ENCODE measurements around the gene NUMA1. TPM values are rescaled to one million over a fixed set of nuclear protein-coding genes. Genes with fewer than 3 reads are reported as not detected.

NUMA1 gene
- total and polyA plus RNA-seq, 9 of the 15 experiments (the other 6 are each of a cell fraction or from before 2014, with no cell fraction given): 4.1 to 104 (median 51.2) TPM

DNA sequence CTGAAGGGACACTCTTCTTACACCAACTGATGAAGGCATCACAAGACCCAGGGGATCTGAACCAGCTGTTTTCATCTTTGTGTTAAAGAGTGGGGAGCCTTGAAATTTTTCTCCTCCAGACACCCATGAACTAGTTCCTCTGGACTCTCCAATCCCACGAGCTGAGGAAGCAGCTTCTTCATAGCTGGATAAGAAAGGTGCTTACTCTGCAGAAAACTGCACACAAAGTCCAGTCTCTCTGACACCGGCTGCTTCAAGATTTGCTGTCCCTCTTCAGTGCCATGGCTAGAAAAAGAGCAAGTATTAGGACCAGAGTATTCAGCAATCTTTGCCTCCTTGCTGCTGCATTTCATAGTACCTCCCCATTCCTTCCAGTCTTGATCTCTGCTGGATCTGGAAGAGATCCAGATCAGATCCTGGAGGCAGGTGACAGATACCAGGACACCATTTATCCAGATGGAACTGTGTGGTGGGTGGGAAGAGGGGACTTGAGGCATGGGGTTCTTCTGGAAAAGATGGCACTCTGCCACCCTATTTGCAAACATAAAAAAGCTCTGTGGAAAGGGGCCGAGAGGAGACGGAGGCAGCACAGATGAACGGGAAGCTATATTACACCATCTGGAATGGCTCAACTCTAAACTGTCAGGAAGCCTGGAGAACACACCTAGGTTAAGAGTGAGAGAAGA lies 56.1 kb downstream of the NUMA1 start:
- FAIRE-seq (no peak), ATAC-seq (no peak), DNase-seq (ENCODE audit: extremely low read depth in 1 of 4, low spot score in 3 of 4) (no peak)
- Histone ChIP-seq H3K4me2 (ENCODE audit: insufficient read depth, low read length) (no peak overlapping the region), H3K9me1 (ENCODE audit: control insufficient read depth, insufficient read depth, low read length) (no peaks in the 10 kb centered on the region), H3K27ac (ENCODE audit: extremely low read depth, low read depth, low read length) (no peak overlapping the region; the same call in 2 of the 3 replicates), H3K79me2 (ENCODE audit: control insufficient read depth, insufficient read depth, low read length) (no peaks in the 10 kb centered on the region), H3K27me3 (ENCODE audit: control insufficient read depth in 2 of 2, insufficient read depth in 2 of 2, low read length in 2 of 2) (no peaks in the 10 kb centered on the region), H3K9ac (ENCODE audit: insufficient read depth in 1 of 2, low read depth in 2 of 2, low read length in 2 of 2) (no peak overlapping the region), H3K9me3 (replicated peaks; ENCODE audit: control insufficient read depth, insufficient read depth, low read depth, low read length) (no peaks in the 10 kb centered on the region), H4K20me1 (replicated peaks; ENCODE audit: control insufficient read depth, insufficient read depth, low read length) (peaks cover 6% of the 10 kb centered on the region; the same call in 1 of the 2 replicates), H2AFZ (ENCODE audit: low read depth, low read length) (no peak overlapping the region), H3K36me3 (ENCODE audit: control insufficient read depth, insufficient read depth, low read length) (peaks cover 87% of the 10 kb centered on the region), H3K4me3 (no peak overlapping the region), H3K4me1 (replicated peaks in 1 of 2; ENCODE audit: control insufficient read depth in 2 of 2, insufficient read depth in 2 of 2, low read length in 2 of 2) (no peaks in the 10 kb centered on the region)
- intact Hi-C loops (cut with micrococcal nuclease) (loop anchor here (2.0 kb wide), 1 partner anchor 121 kb away; no protein-coding TSS in a partner anchor), in situ Hi-C loops (cut with MboI) (loop anchor here (5.0 to 10.0 kb wide), 2 partner anchors 128 to 161 kb away; no protein-coding TSS in a partner anchor)
- ChIA-PET CTCF (ENCODE audit: low intra/inter-chr PET ratio) (interaction anchor here (0.5 to 3.5 kb wide), 10 partner anchors 67 to 423 kb away, joined by 3 to 54 read pairs (median 6); partner anchors contain the start of gene CLPB), POLR2A (interaction anchor here (0.6 kb wide), 2 partner anchors 12 to 198 kb away, joined by 3 to 4 read pairs; no protein-coding TSS in a partner anchor)
- no TSS peak for BruUV-seq (replicated peaks)
- TF ChIP-seq MAFG (tag; conservative IDR thresholded peaks at IDR 0.05) (0 out of 2 replicates have a peak, but pooled peaks have one; percentile 32), IFI16 (CRISPR knock-in tag; IDR thresholded peaks at IDR 0.05) (no peak), SMAD3 (CRISPR knock-in tag; conservative IDR thresholded peaks at IDR 0.05) (no peak), C11orf30 (IDR thresholded peaks at IDR 0.05; ENCODE audit: low read depth) (peak; percentile 51; the same call in 1 of the 2 replicates), ZNF316 (IDR thresholded peaks at IDR 0.05) (peak; percentile 67)
- WGBS (ENCODE audit: insufficient coverage, low coverage, missing lambda C conversion rate): 58% methylated on average over 5 of the region's 5 CpGs

DNA sequence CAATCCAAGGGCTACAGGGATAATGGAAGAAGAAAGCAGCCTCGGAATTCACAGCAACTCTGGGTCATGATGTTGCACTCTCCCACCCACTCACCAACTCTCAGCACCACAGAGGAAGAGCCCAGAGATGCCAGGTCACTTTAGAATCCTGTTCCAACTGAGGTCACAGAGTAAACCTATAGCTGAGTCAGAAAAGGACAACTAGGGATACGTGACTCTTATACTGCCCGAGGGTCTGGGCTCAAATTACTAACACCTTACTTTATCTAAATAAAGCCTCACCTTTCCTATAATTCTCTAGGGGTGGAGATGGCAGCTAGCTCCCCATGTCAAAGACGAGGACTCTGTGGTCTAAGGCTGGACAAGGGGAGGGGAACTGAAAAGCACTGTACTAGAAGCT lies 57.0 kb downstream of the NUMA1 start:
- peaks cover 87% of the 10 kb centered on the region for H3K36me3 ChIP-seq (ENCODE audit: control insufficient read depth, insufficient read depth, low read length)
- BruUV-seq (replicated peaks): no TSS peak
- no peak for FAIRE-seq
- TF ChIP-seq ZNF778 (CRISPR knock-in tag; IDR thresholded peaks at IDR 0.05) (no peak), TAF7 (tag; IDR thresholded peaks at IDR 0.05) (no peak), RAD21 (CRISPR knock-in tag; conservative IDR thresholded peaks at IDR 0.05 in 1 of 2, IDR thresholded peaks at IDR 0.05 in 1 of 2) (no peak), HDAC8 (tag; IDR thresholded peaks at IDR 0.05) (no peak), BACH1 (tag; IDR thresholded peaks at IDR 0.05) (no peak)

More for the DNA sequence above, 57.0 kb downstream of the NUMA1 start:
- Histone ChIP-seq H3K27me3 (ENCODE audit: control insufficient read depth in 2 of 2, insufficient read depth in 2 of 2, low read length in 2 of 2) (no peaks in the 10 kb centered on the region), H3K9ac (ENCODE audit: insufficient read depth in 1 of 2, low read depth in 2 of 2, low read length in 2 of 2) (no peak overlapping the region), H3K9me3 (replicated peaks; ENCODE audit: control insufficient read depth, insufficient read depth, low read depth, low read length) (no peaks in the 10 kb centered on the region), H3K4me2 (ENCODE audit: insufficient read depth, low read length) (no peak overlapping the region), H3K79me2 (ENCODE audit: control insufficient read depth, insufficient read depth, low read length) (no peaks in the 10 kb centered on the region), H3K9me1 (ENCODE audit: control insufficient read depth, insufficient read depth, low read length) (no peaks in the 10 kb centered on the region), H3K27ac (ENCODE audit: extremely low read depth, low read depth, low read length) (no peak overlapping the region), H3K4me3 (no peak overlapping the region), H2AFZ (ENCODE audit: low read depth, low read length) (no peak overlapping the region), H4K20me1 (replicated peaks; ENCODE audit: control insufficient read depth, insufficient read depth, low read length) (peaks cover 6% of the 10 kb centered on the region; the same call in 1 of the 2 replicates), H3K4me1 (replicated peaks in 1 of 2; ENCODE audit: control insufficient read depth in 2 of 2, insufficient read depth in 2 of 2, low read length in 2 of 2) (no peaks in the 10 kb centered on the region)
- CTCF ChIA-PET (ENCODE audit: low intra/inter-chr PET ratio): interaction anchor here (3.5 kb wide), 1 partner anchor 68 kb away, joined by 54 read pairs; no protein-coding TSS in a partner anchor
- ATAC-seq (no peak), DNase-seq (ENCODE audit: extremely low read depth in 1 of 4, low spot score in 3 of 4) (no peak)
- WGBS (ENCODE audit: insufficient coverage, low coverage, missing lambda C conversion rate): 95% methylated on average over 3 of the region's 4 CpGs
- POLR2A ChIA-PET: no interaction called here
- intact Hi-C loops (cut with micrococcal nuclease) (no loop called here), in situ Hi-C loops (cut with MboI) (loop anchor here (5.0 to 10.0 kb wide), 2 partner anchors 129 to 161 kb away; no protein-coding TSS in a partner anchor)

All from K562 (cell line).